ENCODE results near the gene IGFN1.

The IGFN1 gene

GRCh38 chr1:201259476-201260235 lies 69.0 kb downstream of the IGFN1 start:
- no peak overlapping the region for H3K4me3 ChIP-seq (ENCODE audit: low read length)
- no peak overlapping the region for H2AK5ac ChIP-seq (ENCODE audit: low read length)
- no peaks in the 10 kb centered on the region for H3K4me1 ChIP-seq (ENCODE audit: control insufficient read depth, low read depth, low read length)
- no peak overlapping the region for H3K4ac ChIP-seq (ENCODE audit: low read depth, low read length)
- H4K8ac ChIP-seq (ENCODE audit: low read depth, low read length): no peak overlapping the region
- H3K9ac ChIP-seq (ENCODE audit: low read length): peak overlapping the region; percentile 40
- H2BK120ac ChIP-seq (ENCODE audit: low read depth, low read length): no peak overlapping the region
- peak; percentile 78 for DNase-seq
- H3K79me1 ChIP-seq (ENCODE audit: low read length): no peaks in the 10 kb centered on the region
- no peak overlapping the region for H4K5ac ChIP-seq (ENCODE audit: low read length)
- no peaks in the 10 kb centered on the region for H3K27me3 ChIP-seq (ENCODE audit: insufficient read depth, low read length, poor library complexity)
- no peak overlapping the region for H3K18ac ChIP-seq (ENCODE audit: low read length)
- no peak overlapping the region for H2BK15ac ChIP-seq (replicated peaks; ENCODE audit: low read depth)
- peak overlapping the region; percentile 80 for H3K56ac ChIP-seq (ENCODE audit: low read length)
- peak overlapping the region; percentile 88 for H3K4me2 ChIP-seq (ENCODE audit: low read length)
- H3K36me3 ChIP-seq (ENCODE audit: control insufficient read depth, insufficient read depth, low read length): no peaks in the 10 kb centered on the region
- H2BK5ac ChIP-seq (ENCODE audit: low read length): no peak overlapping the region
- H3K27ac ChIP-seq (ENCODE audit: low read depth, low read length): no peak overlapping the region
- H3K79me2 ChIP-seq (ENCODE audit: control insufficient read depth, insufficient read depth, low read length): no peaks in the 10 kb centered on the region
- no CpG with 5 or more reads among the region's 28 CpGs for WGBS (ENCODE audit: extremely low coverage, insufficient coverage, low lambda C conversion rate)
- no peak overlapping the region for H3K23ac ChIP-seq (ENCODE audit: low read length)

- no peak overlapping the region for H3K4ac ChIP-seq (ENCODE audit: low read depth, low read length)
- H3K23ac ChIP-seq (ENCODE audit: low read length): no peak overlapping the region
- H3K79me2 ChIP-seq (ENCODE audit: control insufficient read depth, insufficient read depth, low read length): no peaks in the 10 kb centered on the region
- no peaks in the 10 kb centered on the region for H3K79me1 ChIP-seq (ENCODE audit: low read length)
- no peak overlapping the region for H3K27ac ChIP-seq (ENCODE audit: low read depth, low read length)
- H3K4me1 ChIP-seq (ENCODE audit: control insufficient read depth, low read depth, low read length): no peaks in the 10 kb centered on the region
- H2BK5ac ChIP-seq (ENCODE audit: low read length): no peak overlapping the region
- no CpG with 5 or more reads among the region's 11 CpGs for WGBS (ENCODE audit: extremely low coverage, insufficient coverage, low lambda C conversion rate)
- H4K8ac ChIP-seq (ENCODE audit: low read depth, low read length): no peak overlapping the region
- no peak overlapping the region for H3K4me3 ChIP-seq (ENCODE audit: low read length)
- no peak overlapping the region for H2BK120ac ChIP-seq (ENCODE audit: low read depth, low read length)
- H3K56ac ChIP-seq (ENCODE audit: low read length): peak overlapping the region; percentile 80
- H3K4me2 ChIP-seq (ENCODE audit: low read length): peak overlapping the region; percentile 88
- H2BK15ac ChIP-seq (replicated peaks; ENCODE audit: low read depth): no peak overlapping the region
- H3K36me3 ChIP-seq (ENCODE audit: control insufficient read depth, insufficient read depth, low read length): no peaks in the 10 kb centered on the region
- peak overlapping the region; percentile 40 for H3K9ac ChIP-seq (ENCODE audit: low read length)
- H3K18ac ChIP-seq (ENCODE audit: low read length): no peak overlapping the region
- no peak overlapping the region for H4K5ac ChIP-seq (ENCODE audit: low read length)
- H3K27me3 ChIP-seq (ENCODE audit: insufficient read depth, low read length, poor library complexity): no peaks in the 10 kb centered on the region
- no peak for DNase-seq
- no peak overlapping the region for H2AK5ac ChIP-seq (ENCODE audit: low read length)
Observed at GRCh38 chr1:201260236-201260590, 69.6 kb downstream of the IGFN1 start.

GRCh38 chr1:201260648-201261311 lies 70.2 kb downstream of the IGFN1 start:
- Histone ChIP-seq H3K27ac (ENCODE audit: low read depth, low read length) (no peak overlapping the region), H3K36me3 (ENCODE audit: control insufficient read depth, insufficient read depth, low read length) (no peaks in the 10 kb centered on the region), H2BK15ac (replicated peaks; ENCODE audit: low read depth) (no peak overlapping the region), H2AK5ac (ENCODE audit: low read length) (no peak overlapping the region), H3K4ac (ENCODE audit: low read depth, low read length) (no peak overlapping the region), H3K18ac (ENCODE audit: low read length) (no peak overlapping the region), H2BK120ac (ENCODE audit: low read depth, low read length) (no peak overlapping the region), H3K56ac (ENCODE audit: low read length) (no peak overlapping the region), H3K79me1 (ENCODE audit: low read length) (no peaks in the 10 kb centered on the region), H2BK5ac (ENCODE audit: low read length) (no peak overlapping the region), H3K23ac (ENCODE audit: low read length) (no peak overlapping the region), H3K27me3 (ENCODE audit: insufficient read depth, low read length, poor library complexity) (no peaks in the 10 kb centered on the region), H3K4me2 (ENCODE audit: low read length) (no peak overlapping the region), H3K4me3 (ENCODE audit: low read length) (no peak overlapping the region), H3K9ac (ENCODE audit: low read length) (no peak overlapping the region), H4K8ac (ENCODE audit: low read depth, low read length) (no peak overlapping the region), H4K5ac (ENCODE audit: low read length) (no peak overlapping the region), H3K79me2 (ENCODE audit: control insufficient read depth, insufficient read depth, low read length) (no peaks in the 10 kb centered on the region), H3K4me1 (ENCODE audit: control insufficient read depth, low read depth, low read length) (no peaks in the 10 kb centered on the region)
- no peak for DNase-seq
- WGBS (ENCODE audit: extremely low coverage, insufficient coverage, low lambda C conversion rate): no CpG with 5 or more reads among the region's 8 CpGs

- Histone ChIP-seq H2BK15ac (replicated peaks; ENCODE audit: low read depth) (no peak overlapping the region), H3K4me1 (ENCODE audit: control insufficient read depth, low read depth, low read length) (no peaks in the 10 kb centered on the region), H3K27ac (ENCODE audit: low read depth, low read length) (no peak overlapping the region), H3K18ac (ENCODE audit: low read length) (no peak overlapping the region), H2BK120ac (ENCODE audit: low read depth, low read length) (no peak overlapping the region), H3K27me3 (ENCODE audit: insufficient read depth, low read length, poor library complexity) (no peaks in the 10 kb centered on the region), H3K79me1 (ENCODE audit: low read length) (no peaks in the 10 kb centered on the region), H3K23ac (ENCODE audit: low read length) (no peak overlapping the region), H4K8ac (ENCODE audit: low read depth, low read length) (no peak overlapping the region), H3K56ac (ENCODE audit: low read length) (no peak overlapping the region), H3K79me2 (ENCODE audit: control insufficient read depth, insufficient read depth, low read length) (no peaks in the 10 kb centered on the region), H3K9ac (ENCODE audit: low read length) (no peak overlapping the region), H3K4ac (ENCODE audit: low read depth, low read length) (no peak overlapping the region), H3K4me3 (ENCODE audit: low read length) (no peak overlapping the region), H3K36me3 (ENCODE audit: control insufficient read depth, insufficient read depth, low read length) (no peaks in the 10 kb centered on the region), H2BK5ac (ENCODE audit: low read length) (no peak overlapping the region), H2AK5ac (ENCODE audit: low read length) (no peak overlapping the region), H3K4me2 (ENCODE audit: low read length) (no peak overlapping the region), H4K5ac (ENCODE audit: low read length) (no peak overlapping the region)
- DNase-seq: no peak
- no CpG with 5 or more reads among the region's 8 CpGs for WGBS (ENCODE audit: extremely low coverage, insufficient coverage, low lambda C conversion rate)
Observed at GRCh38 chr1:201261771-201262547, 71.3 kb downstream of the IGFN1 start.

- no CpG with 5 or more reads among the region's 7 CpGs for WGBS (ENCODE audit: extremely low coverage, insufficient coverage, low lambda C conversion rate)
- Histone ChIP-seq H3K4me1 (ENCODE audit: control insufficient read depth, low read depth, low read length) (no peaks in the 10 kb centered on the region), H3K36me3 (ENCODE audit: control insufficient read depth, insufficient read depth, low read length) (no peaks in the 10 kb centered on the region), H3K9ac (ENCODE audit: low read length) (no peak overlapping the region), H3K56ac (ENCODE audit: low read length) (no peak overlapping the region), H3K23ac (ENCODE audit: low read length) (no peak overlapping the region), H3K27ac (ENCODE audit: low read depth, low read length) (no peak overlapping the region), H3K79me1 (ENCODE audit: low read length) (no peaks in the 10 kb centered on the region), H4K8ac (ENCODE audit: low read depth, low read length) (no peak overlapping the region), H2BK5ac (ENCODE audit: low read length) (no peak overlapping the region), H3K4me2 (ENCODE audit: low read length) (no peak overlapping the region), H3K4me3 (ENCODE audit: low read length) (no peak overlapping the region), H2BK15ac (replicated peaks; ENCODE audit: low read depth) (no peak overlapping the region), H2AK5ac (ENCODE audit: low read length) (no peak overlapping the region), H3K4ac (ENCODE audit: low read depth, low read length) (no peak overlapping the region), H2BK120ac (ENCODE audit: low read depth, low read length) (no peak overlapping the region), H4K5ac (ENCODE audit: low read length) (no peak overlapping the region), H3K27me3 (ENCODE audit: insufficient read depth, low read length, poor library complexity) (no peaks in the 10 kb centered on the region), H3K18ac (ENCODE audit: low read length) (no peak overlapping the region), H3K79me2 (ENCODE audit: control insufficient read depth, insufficient read depth, low read length) (no peaks in the 10 kb centered on the region)
- no peak for DNase-seq
Observed at GRCh38 chr1:201262963-201263608, 72.5 kb downstream of the IGFN1 start.

Data from mesendoderm (in vitro differentiated cells).